Measurements from ENCODE around the gene ACOT7.

ACOT7 gene

GRCh38 chr1:6423321-6423999 lies 29.9 kb upstream of the ACOT7 start:
- no peak overlapping the region for H3K14ac ChIP-seq (ENCODE audit: low read length)
- H3K9ac ChIP-seq (ENCODE audit: low read depth, low read length, poor library complexity), result peak overlapping the region; percentile 66
- no peak overlapping the region for H2BK5ac ChIP-seq (ENCODE audit: low read length)
- peak overlapping the region; percentile 28 for H2AFZ ChIP-seq (ENCODE audit: low read length)
- peaks cover 44 to 97% (median 79%) of the 10 kb centered on the region in 3 experiments for H3K27me3 ChIP-seq (ENCODE audit: control insufficient read depth in 3 of 3, insufficient read depth in 3 of 3, low read depth in 1 of 3, low read length in 3 of 3)
- no peaks in the 10 kb centered on the region for H3K36me3 ChIP-seq (replicated peaks in 1 of 2; ENCODE audit: control insufficient read depth in 2 of 2, insufficient read depth in 2 of 2, low read length in 2 of 2)
- H2BK15ac ChIP-seq (ENCODE audit: low read length), result peak overlapping the region; percentile 94
- H4K8ac ChIP-seq (ENCODE audit: low read depth, low read length), result no peak overlapping the region
- no peak overlapping the region for H3K27ac ChIP-seq (replicated peaks; ENCODE audit: low read length)
- H3K4ac ChIP-seq (ENCODE audit: low read length), result peak overlapping the region; percentile 57
- no peak overlapping the region for H4K91ac ChIP-seq (ENCODE audit: low read depth, low read length, poor library complexity)
- no peak overlapping the region for H2BK120ac ChIP-seq (ENCODE audit: low read depth, low read length)
- peaks cover 2% of the 10 kb centered on the region for H3K79me1 ChIP-seq (ENCODE audit: low read depth, low read length)
- DNase-seq (ENCODE audit: low spot score), result no peak
- H2AK5ac ChIP-seq (ENCODE audit: low read depth, low read length), result peak overlapping the region; percentile 76
- H3K4me3 ChIP-seq (ENCODE audit: low read length in 2 of 2), result no peak overlapping the region
- WGBS, 2 donors (ENCODE audit: extremely low coverage in 2 of 2, insufficient read length in 2 of 2, insufficient replicate concordance in 1 of 2), result no CpG with 5 or more reads among the region's 24 CpGs
- H3K4me2 ChIP-seq (ENCODE audit: insufficient read depth, low read length, poor library complexity, severe bottlenecking), result peak overlapping the region; percentile 14
- H3K4me1 ChIP-seq (ENCODE audit: control insufficient read depth in 2 of 2, insufficient read depth in 1 of 2, low read depth in 1 of 2, low read length in 2 of 2), result peaks cover 6 to 7% of the 10 kb centered on the region in 2 donors
- H3K23ac ChIP-seq (ENCODE audit: low read depth, low read length, poor library complexity), result peak overlapping the region; percentile 29
- peak overlapping the region; percentile 85 for H2BK12ac ChIP-seq (ENCODE audit: low read length)
- peak overlapping the region; percentile 89 for H3K18ac ChIP-seq (ENCODE audit: low read length)
- no peaks in the 10 kb centered on the region for H3K9me3 ChIP-seq (replicated peaks in 1 of 2; ENCODE audit: control insufficient read depth in 2 of 2, insufficient read depth in 1 of 2, low read depth in 1 of 2, low read length in 2 of 2)

GRCh38 chr1:6421266-6421665 lies 27.7 kb upstream of the ACOT7 start:
- no CpG with 5 or more reads among the region's 4 CpGs for WGBS, 2 donors (ENCODE audit: extremely low coverage in 2 of 2, insufficient read length in 2 of 2, insufficient replicate concordance in 1 of 2)
- no peak overlapping the region for H2AK5ac ChIP-seq (ENCODE audit: low read depth, low read length)
- peaks cover 2% of the 10 kb centered on the region for H3K79me1 ChIP-seq (ENCODE audit: low read depth, low read length)
- H3K23ac ChIP-seq (ENCODE audit: low read depth, low read length, poor library complexity), result no peak overlapping the region
- H3K9me3 ChIP-seq (replicated peaks in 1 of 2; ENCODE audit: control insufficient read depth in 2 of 2, insufficient read depth in 1 of 2, low read depth in 1 of 2, low read length in 2 of 2), result peaks cover 0 to 2% of the 10 kb centered on the region in 2 donors
- no peak overlapping the region for H2AFZ ChIP-seq (ENCODE audit: low read length)
- no peak for DNase-seq (ENCODE audit: low spot score)
- H2BK12ac ChIP-seq (ENCODE audit: low read length), result no peak overlapping the region
- no peak overlapping the region for H3K4me2 ChIP-seq (ENCODE audit: insufficient read depth, low read length, poor library complexity, severe bottlenecking)
- no peak overlapping the region for H3K27ac ChIP-seq (replicated peaks; ENCODE audit: low read length)
- H3K36me3 ChIP-seq (replicated peaks in 1 of 2; ENCODE audit: control insufficient read depth in 2 of 2, insufficient read depth in 2 of 2, low read length in 2 of 2), result no peaks in the 10 kb centered on the region
- H3K4ac ChIP-seq (ENCODE audit: low read length), result no peak overlapping the region
- H4K8ac ChIP-seq (ENCODE audit: low read depth, low read length), result no peak overlapping the region
- H3K18ac ChIP-seq (ENCODE audit: low read length), result no peak overlapping the region
- H2BK120ac ChIP-seq (ENCODE audit: low read depth, low read length), result no peak overlapping the region
- H2BK5ac ChIP-seq (ENCODE audit: low read length), result no peak overlapping the region
- H3K14ac ChIP-seq (ENCODE audit: low read length), result no peak overlapping the region
- H2BK15ac ChIP-seq (ENCODE audit: low read length), result no peak overlapping the region
- H3K27me3 ChIP-seq (ENCODE audit: control insufficient read depth in 3 of 3, insufficient read depth in 3 of 3, low read depth in 1 of 3, low read length in 3 of 3), result peaks cover 51 to 98% (median 93%) of the 10 kb centered on the region in 3 experiments
- H3K4me1 ChIP-seq (ENCODE audit: control insufficient read depth in 2 of 2, insufficient read depth in 1 of 2, low read depth in 1 of 2, low read length in 2 of 2), result peaks cover 4 to 7% of the 10 kb centered on the region in 2 donors
- no peak overlapping the region for H3K4me3 ChIP-seq (ENCODE audit: low read length in 2 of 2)
- no peak overlapping the region for H3K9ac ChIP-seq (ENCODE audit: low read depth, low read length, poor library complexity)
- H4K91ac ChIP-seq (ENCODE audit: low read depth, low read length, poor library complexity), result no peak overlapping the region

GRCh38 chr1:6420454-6421042 lies 27.0 kb upstream of the ACOT7 start:
- H3K79me1 ChIP-seq (ENCODE audit: low read depth, low read length), result peaks cover 2% of the 10 kb centered on the region
- H2AK5ac ChIP-seq (ENCODE audit: low read depth, low read length), result peak overlapping the region; percentile 9
- peaks cover 0 to 2% of the 10 kb centered on the region in 2 donors for H3K9me3 ChIP-seq (replicated peaks in 1 of 2; ENCODE audit: control insufficient read depth in 2 of 2, insufficient read depth in 1 of 2, low read depth in 1 of 2, low read length in 2 of 2)
- DNase-seq (ENCODE audit: low spot score), result no peak
- peak overlapping the region; percentile 44 for H3K18ac ChIP-seq (ENCODE audit: low read length)
- no CpG with 5 or more reads among the region's 44 CpGs for WGBS, 2 donors (ENCODE audit: extremely low coverage in 2 of 2, insufficient read length in 2 of 2, insufficient replicate concordance in 1 of 2)
- peaks cover 50 to 96% (median 92%) of the 10 kb centered on the region in 3 experiments for H3K27me3 ChIP-seq (ENCODE audit: control insufficient read depth in 3 of 3, insufficient read depth in 3 of 3, low read depth in 1 of 3, low read length in 3 of 3)
- peak overlapping the region; percentile 82 for H3K4me2 ChIP-seq (ENCODE audit: insufficient read depth, low read length, poor library complexity, severe bottlenecking)
- H2BK12ac ChIP-seq (ENCODE audit: low read length), result no peak overlapping the region
- no peak overlapping the region for H3K27ac ChIP-seq (replicated peaks; ENCODE audit: low read length)
- no peak overlapping the region for H4K8ac ChIP-seq (ENCODE audit: low read depth, low read length)
- H3K9ac ChIP-seq (ENCODE audit: low read depth, low read length, poor library complexity), result no peak overlapping the region
- H3K23ac ChIP-seq (ENCODE audit: low read depth, low read length, poor library complexity), result peak overlapping the region; percentile 70
- peaks cover 4 to 7% of the 10 kb centered on the region in 2 donors for H3K4me1 ChIP-seq (ENCODE audit: control insufficient read depth in 2 of 2, insufficient read depth in 1 of 2, low read depth in 1 of 2, low read length in 2 of 2)
- no peak overlapping the region for H2BK5ac ChIP-seq (ENCODE audit: low read length)
- H3K4me3 ChIP-seq (ENCODE audit: low read length in 2 of 2), result no peak overlapping the region
- H2BK120ac ChIP-seq (ENCODE audit: low read depth, low read length), result no peak overlapping the region
- H2BK15ac ChIP-seq (ENCODE audit: low read length), result no peak overlapping the region
- H3K14ac ChIP-seq (ENCODE audit: low read length), result no peak overlapping the region
- H3K4ac ChIP-seq (ENCODE audit: low read length), result no peak overlapping the region
- peak overlapping the region; percentile 73 for H2AFZ ChIP-seq (ENCODE audit: low read length)
- H3K36me3 ChIP-seq (replicated peaks in 1 of 2; ENCODE audit: control insufficient read depth in 2 of 2, insufficient read depth in 2 of 2, low read length in 2 of 2), result no peaks in the 10 kb centered on the region
- no peak overlapping the region for H4K91ac ChIP-seq (ENCODE audit: low read depth, low read length, poor library complexity)

- Histone ChIP-seq H2BK120ac (ENCODE audit: low read depth, low read length) (peak within 1 kb of the TSS; percentile 78), H3K4me1 (ENCODE audit: control insufficient read depth in 2 of 2, insufficient read depth in 1 of 2, low read depth in 1 of 2, low read length in 2 of 2) (peaks cover 4 to 7% of the 10 kb centered on the region in 2 donors), H3K9me3 (replicated peaks in 1 of 2; ENCODE audit: control insufficient read depth in 2 of 2, insufficient read depth in 1 of 2, low read depth in 1 of 2, low read length in 2 of 2) (peaks cover 0 to 2% of the 10 kb centered on the region in 2 donors), H3K4ac (ENCODE audit: low read length) (no peak within 1 kb of the TSS), H2AK5ac (ENCODE audit: low read depth, low read length) (peak within 1 kb of the TSS; percentile 60), H3K27ac (replicated peaks; ENCODE audit: low read length) (no peak within 1 kb of the TSS), H3K27me3 (ENCODE audit: control insufficient read depth in 3 of 3, insufficient read depth in 3 of 3, low read depth in 1 of 3, low read length in 3 of 3) (peaks cover 44 to 92% (median 90%) of the 10 kb centered on the region in 3 experiments), H2BK5ac (ENCODE audit: low read length) (no peak within 1 kb of the TSS), H3K4me2 (ENCODE audit: insufficient read depth, low read length, poor library complexity, severe bottlenecking) (peak within 1 kb of the TSS; percentile 82), H3K36me3 (replicated peaks in 1 of 2; ENCODE audit: control insufficient read depth in 2 of 2, insufficient read depth in 2 of 2, low read length in 2 of 2) (no peaks in the 10 kb centered on the region), H2AFZ (ENCODE audit: low read length) (peak within 1 kb of the TSS; percentile 73), H4K91ac (ENCODE audit: low read depth, low read length, poor library complexity) (no peak within 1 kb of the TSS), H3K9ac (ENCODE audit: low read depth, low read length, poor library complexity) (peak within 1 kb of the TSS; percentile 67), H3K18ac (ENCODE audit: low read length) (peak within 1 kb of the TSS; percentile 91), H4K8ac (ENCODE audit: low read depth, low read length) (no peak within 1 kb of the TSS), H2BK12ac (ENCODE audit: low read length) (peak within 1 kb of the TSS; percentile 36), H3K79me1 (ENCODE audit: low read depth, low read length) (peaks cover 2% of the 10 kb centered on the region), H3K14ac (ENCODE audit: low read length) (peak within 1 kb of the TSS; percentile 77), H3K23ac (ENCODE audit: low read depth, low read length, poor library complexity) (peak within 1 kb of the TSS; percentile 85), H3K4me3 (ENCODE audit: low read length in 2 of 2) (peak within 1 kb of the TSS in 1 of 2 donors; percentile 69), H2BK15ac (ENCODE audit: low read length) (peak within 1 kb of the TSS; percentile 73)
- no peak for DNase-seq (ENCODE audit: low spot score)
- whole genome bisulfite sequencing, 2 donors (ENCODE audit: extremely low coverage in 2 of 2, insufficient read length in 2 of 2, insufficient replicate concordance in 1 of 2), result no CpG with 5 or more reads among the region's 62 CpGs
These were observed 26.4 kb upstream of the ACOT7 start, which contains the start of gene HES2 for GRCh38 chr1:6419804-6420453. Gene HES2 (minus strand): TSS chr1:6419919. CDS start chr1:6419820, 99 bp downstream.

All from neuronal stem cell (in vitro differentiated cells).